Germinal center (tissue), 1 donor: ENCODE measurements around the gene WDR62.

ENCODE experiments used
- DNase-seq: peaks from one replicate; pipeline ENCODE4 v3.0.0; 2012; ENCODE audit warnings: mixed read lengths, low spot score

WDR62 gene

DNA sequence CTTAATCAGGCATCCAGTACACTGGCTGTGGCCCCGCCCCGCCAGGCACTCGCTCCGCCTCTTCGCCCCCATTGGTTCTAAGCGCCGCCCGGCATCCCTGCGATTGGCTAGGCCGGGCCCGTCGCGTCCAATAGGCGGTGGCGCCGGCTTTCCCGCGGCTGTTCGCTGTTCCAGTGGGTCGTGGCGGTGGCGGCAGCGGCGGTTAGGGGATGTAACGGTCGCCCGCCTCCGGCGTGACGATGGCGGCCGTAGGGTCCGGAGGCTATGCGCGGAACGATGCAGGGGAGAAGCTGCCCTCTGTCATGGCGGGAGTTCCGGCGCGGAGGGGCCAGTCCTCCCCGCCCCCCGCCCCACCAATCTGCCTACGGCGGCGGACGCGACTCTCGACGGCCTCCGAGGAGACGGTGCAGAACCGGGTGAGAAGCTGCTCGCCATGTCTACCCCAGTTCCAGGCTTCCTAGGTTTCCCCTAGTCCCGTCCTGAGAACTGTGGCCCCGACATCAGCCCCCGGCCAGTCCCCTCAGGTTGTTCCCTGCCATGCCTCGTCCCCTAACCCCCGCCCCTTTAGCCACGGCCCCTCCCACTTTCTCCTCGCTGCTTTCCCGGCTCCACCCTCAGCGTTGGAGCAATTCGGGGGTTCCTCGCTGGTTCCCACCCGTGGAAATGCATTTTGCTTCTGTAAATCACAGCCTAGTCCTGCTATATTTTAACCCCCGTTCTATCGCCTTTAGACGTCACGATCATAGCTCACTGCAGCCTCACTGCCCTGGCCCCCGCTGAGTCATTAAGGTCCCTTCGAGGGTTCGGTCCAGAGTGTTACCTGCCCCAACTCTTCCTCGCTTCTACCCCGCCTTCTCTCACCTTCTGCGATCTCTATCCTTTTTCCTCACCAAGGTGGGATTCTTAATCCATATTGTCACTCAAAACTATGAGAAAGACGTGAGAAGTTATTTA lies at the start of gene WDR62:
WDR62 (plus strand) TSS at position 165 of the 954 bp plus-strand sequence; CDS start at position 240, 75 bp downstream.
- peak; percentile 99 for DNase-seq

DNA sequence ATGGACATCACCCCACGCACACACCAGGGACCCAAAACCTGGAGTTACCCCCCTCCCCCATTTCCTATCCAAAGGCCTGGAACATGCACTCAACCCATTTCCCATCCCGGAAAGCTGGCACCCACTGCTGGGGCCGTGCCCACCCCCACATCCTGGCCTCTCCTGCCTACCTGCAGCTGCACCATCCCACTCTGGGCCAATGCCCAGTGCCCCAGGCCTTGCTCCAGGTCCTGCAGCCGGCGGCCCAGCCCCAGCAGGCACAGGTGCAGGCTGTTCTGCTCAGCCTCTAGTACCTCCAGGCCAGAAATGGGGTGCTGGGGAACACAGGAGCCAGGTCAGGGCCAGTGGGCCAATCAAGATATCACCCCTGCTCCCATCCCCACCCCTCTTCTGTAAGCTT lies 47.7 kb upstream of the WDR62 start:
- no peak for DNase-seq

DNA sequence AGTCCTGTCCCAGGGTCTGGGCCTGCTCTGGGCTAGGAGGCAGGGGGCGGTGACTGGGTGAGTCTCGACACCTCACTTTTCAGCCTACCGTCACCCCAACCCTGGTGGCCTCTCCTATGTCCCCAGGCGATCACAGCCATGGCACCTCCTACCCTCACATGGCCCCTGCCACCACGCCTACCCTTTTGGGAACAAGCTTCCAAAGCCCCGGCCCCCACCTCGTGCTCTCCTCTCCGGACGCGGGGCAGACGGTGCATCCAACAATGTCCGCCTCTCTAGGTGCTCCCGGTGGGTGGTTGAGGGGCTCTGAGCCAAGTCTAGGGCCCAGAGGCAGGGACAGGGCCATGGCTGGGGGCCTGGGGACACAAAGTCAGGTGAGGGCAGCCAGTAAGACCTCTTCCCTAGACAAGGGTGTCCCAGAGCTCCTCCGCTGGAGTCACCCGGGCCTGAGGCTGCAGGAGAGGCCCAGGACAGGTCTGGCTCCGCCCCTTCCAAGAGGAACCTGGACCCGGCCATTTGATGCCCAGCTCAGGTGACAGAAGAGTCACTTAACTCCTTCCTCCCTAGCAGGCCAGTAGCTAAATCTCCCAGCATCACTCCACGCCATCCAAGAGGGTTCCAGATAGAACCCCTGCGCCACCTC lies 46.2 kb upstream of the WDR62 start, which contains the start of gene SYNE4:
SYNE4 (minus strand) TSS at position 478 of the 643 bp plus-strand sequence; CDS start at position 346, 132 bp downstream.
- DNase-seq, result no peak

DNA sequence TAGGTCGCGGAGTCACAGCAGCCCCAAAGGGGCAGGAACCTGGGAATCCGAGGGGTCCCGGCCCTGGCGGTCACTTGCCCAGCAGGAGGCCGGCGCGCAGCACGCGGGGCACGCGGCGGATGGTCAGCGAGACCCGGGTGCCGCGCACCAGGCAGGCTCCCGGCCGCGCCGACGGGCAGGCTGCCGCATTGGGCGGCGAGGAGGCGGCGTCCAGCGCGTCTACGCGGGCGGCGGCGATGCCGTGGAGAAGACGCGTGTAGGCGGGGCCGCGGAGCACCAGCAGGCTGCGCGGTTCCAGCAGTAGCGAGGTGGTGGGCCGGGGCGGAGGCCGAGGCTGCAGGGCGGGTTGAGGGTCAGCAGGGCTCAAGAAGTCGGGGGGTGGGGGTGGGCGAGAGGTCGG lies 45.5 kb upstream of the WDR62 start:
- DNase-seq, result peak; percentile 51

DNA sequence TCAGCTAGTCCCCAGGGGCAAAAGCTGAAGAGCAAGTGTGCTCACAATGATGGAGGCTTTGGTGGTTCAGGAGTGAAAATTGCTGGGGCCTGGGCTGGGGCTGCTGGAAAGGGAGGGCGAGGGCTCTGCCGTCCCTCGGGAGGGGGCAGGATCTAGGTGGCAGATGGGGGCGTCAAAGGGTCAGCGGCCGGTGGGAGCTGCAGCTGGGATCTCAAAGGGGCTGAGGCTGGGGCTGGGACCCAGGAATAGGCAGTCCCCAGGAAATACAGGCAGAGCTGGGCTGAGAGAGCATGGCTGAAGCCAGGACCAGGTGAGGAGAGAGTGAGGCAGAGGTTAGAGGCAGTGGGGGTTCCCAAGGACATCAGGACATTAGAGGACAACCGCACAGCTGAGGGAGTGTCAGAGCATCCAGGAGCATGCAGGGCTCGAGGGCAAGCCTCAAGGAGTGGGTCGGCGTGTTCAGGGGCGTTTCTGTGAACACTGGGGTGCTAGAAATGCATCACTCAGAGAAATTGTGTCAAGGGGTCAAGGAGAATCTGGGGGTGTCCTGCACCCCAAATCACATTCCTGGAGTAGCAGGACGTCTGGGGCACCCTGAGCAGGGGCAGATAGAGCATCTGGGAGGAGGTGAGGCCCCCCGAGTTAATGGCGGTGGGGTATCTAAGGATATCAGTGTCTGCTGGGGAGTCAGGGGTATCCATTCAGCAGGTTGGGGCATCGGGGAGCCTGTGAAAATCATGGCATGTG lies 44.9 kb upstream of the WDR62 start:
- DNase-seq, result no peak

DNA sequence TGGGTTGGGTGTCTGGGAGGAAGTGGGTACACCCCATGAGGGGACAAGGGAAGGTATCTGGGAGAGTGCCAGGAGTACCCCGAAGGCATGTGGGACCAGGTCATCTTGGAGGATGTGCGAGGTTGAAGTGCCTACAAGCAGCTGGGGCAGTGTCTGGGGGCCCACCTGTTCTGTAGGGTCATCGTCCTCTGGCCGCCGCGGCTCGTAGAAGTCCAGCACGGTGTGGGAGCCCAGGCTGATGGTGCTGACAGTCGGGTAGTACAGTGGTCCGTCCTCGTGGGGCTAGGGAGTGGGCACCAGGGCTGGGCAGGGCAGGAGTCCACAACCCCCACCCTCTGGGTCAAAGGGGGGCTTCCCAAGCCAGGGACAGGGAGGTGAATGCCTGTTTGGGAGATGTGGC lies 44.3 kb upstream of the WDR62 start:
- DNase-seq, result no peak

DNA sequence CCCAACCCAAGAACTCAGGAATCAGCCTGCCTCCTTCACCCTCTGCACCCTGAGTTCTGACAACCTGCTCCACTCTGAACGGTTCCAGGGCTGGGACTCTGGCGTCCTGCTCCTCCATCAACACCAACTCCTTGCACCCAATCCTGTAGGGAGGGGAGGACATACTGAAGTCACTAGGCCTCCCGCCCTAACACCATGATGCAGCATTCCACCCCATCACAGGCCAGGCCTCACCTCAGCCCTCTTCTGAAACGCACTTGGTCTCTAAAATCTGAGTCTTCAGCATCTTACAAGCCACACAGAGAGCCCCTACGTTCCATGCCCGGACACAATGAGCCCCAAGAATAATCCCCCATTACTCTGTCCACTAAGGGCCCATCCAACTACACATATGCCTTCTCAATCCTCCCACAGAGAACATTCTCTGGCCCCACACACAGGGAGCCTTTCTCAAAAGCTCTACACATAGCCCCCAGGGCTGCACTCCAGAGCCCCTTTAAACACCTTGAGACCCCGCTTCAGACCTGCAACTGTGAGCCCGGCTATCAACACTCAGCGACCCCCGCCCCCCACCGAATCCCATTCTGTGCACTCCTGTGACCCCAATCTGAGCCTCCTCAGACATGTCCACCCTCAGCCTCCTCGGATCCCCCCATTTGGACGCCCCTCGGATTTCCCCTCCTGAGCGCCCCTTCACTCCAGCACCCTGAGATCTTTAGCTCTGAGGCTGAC lies 41.3 kb upstream of the WDR62 start:
- no peak for DNase-seq

DNA sequence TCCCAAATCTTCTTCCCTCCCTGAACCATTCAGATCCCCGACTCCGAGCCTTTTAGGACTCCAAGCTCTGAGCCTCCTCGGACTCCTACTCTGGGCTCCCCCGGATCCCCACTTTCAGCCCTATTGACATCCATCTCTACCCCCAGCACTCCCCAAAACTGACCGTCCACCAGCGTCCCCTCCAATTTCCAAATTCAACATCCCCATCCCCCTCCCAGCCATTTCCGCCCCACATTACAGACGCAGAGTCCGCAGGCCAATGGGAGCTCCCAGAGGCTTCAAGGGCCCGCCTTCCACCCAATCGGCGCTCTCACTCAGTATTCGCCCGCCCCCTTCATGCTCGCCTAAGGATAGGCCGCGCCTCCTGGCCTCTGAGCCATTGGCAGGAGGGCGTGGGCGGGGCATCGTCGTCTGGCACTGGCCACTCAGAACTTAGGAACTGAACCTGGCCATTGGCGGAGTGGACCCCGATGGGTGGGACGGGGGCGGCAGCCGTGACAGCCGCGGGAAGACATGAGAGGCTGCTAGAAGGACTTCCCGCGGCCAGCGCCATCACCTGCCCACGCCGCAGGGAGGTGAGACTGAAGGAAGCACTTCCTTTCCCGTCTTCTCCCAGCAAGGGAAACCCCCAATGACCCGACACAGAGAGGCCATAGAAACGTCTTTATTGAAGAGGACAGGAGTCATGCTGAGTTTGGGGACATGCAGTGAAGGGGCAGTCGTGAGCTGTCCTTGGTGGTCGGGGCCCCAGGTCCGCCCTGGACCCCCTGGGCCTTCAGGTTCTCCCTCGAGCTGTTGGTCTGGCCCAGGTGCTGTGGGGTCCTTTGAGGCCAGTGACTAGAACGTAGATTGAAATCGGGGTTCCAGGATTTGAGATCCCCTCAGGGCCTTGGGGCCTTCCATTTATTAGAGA lies 40.4 kb upstream of the WDR62 start, which contains the start of gene ALKBH6:
ALKBH6 (minus strand) TSS at position 202 of the 913 bp plus-strand sequence. CDS start 816 bp downstream, outside the sequence.
- peak; percentile 99 for DNase-seq

DNA sequence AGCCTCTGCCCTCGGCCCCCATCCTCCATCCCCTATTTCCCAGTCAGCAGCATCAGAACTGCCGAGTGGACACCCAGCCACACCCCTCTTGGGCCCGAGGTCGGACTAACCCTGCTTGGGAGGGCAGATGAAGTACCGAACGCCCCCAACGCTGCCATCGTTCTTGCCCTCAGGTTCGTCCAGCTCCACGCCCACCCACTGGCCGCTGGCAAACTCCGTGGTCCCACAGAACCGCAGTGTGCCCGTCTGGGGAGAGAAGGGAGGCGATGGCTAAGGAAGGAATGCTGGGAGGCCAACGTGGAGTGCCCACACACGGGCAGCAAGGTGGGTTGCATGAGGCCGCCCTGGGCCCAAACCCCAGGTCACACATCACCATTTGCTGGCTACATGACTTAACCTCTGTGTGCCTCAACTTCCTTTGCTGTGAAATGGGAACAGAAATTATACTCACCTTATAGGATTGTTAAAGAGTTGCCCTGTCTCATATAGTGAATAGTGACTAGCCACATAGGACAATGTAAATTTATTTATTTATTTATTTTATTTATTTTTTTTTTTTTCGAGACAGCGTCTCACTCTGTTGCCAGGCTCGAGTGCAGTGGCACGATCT lies 35.5 kb upstream of the WDR62 start:
- no peak for DNase-seq

DNA sequence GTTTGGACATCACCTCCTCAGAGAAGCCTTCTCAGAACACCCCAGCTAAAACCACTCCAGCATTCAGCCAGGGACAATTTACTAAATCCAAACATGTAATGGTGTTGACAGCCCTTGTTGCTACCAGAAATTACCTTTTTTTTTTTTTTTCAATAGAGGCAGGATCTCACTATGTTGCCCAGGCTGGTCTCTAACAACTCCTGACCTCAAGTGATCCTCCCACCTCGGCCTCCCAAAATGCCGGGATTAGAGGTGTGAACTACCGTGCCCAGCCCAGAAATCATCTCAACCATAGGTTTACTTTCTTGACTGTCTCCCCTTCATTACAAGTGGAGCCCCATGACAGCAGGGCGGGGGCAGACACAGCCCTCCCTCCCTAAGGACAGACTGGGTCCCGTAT lies 31.3 kb upstream of the WDR62 start:
- no peak for DNase-seq

DNA sequence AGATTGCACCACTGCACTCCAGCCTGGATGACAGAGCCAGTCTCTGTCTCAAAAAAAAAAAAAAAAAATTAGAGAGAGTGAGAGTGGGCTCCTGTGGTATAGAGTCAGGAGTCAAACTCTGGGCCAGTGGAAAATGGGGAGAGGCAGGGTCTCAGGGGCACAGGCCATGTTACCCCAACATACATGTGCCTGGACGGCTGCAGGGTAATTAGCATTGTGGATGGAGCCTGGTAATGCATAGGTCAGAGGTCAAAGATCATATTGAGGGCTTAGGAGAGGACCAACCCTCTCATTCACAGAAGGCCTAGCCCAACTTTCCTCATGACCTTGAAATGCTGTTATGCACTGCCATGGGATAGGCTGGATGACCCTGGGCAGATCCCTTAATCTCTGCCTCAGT lies 29.2 kb upstream of the WDR62 start:
- no peak for DNase-seq

DNA sequence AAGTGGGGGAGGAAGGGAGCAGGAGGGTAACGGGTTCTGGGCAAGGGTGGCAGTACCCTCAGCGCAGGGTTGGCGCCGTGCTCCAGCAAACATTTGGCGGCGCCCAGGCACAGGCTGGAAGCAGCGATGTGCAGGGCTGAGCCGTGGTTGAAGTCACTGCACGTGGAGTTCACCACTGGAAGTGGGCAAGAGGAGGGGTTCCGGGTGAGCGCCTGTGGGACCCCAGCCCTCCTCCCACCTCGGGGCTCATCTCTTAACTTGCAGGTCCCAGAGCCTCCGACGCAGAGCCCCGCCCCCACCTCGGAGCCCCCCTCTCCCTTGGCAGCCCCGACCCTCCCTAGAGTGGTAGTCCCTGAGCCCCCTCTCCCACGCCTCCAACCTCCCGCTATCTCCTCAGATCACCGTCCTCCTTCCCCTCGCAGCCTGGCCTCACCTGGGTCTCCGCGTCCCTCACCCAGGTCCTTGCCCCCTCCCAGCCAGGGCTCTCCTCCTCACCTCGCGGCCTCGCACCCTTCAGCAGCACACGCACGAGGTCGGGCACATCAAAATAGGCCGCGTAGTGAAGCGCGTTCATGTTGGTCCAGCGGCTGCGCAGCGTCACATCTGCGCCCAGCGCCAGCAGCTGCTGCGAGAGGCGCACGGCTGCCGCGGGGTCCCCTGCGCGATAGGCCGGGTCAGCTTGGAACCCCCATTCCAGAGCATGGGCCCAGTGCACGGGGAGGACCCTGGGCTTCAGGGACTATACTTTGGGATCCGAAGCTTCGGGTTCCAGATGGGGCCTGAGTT lies 28.4 kb upstream of the WDR62 start:
- no peak for DNase-seq

DNA sequence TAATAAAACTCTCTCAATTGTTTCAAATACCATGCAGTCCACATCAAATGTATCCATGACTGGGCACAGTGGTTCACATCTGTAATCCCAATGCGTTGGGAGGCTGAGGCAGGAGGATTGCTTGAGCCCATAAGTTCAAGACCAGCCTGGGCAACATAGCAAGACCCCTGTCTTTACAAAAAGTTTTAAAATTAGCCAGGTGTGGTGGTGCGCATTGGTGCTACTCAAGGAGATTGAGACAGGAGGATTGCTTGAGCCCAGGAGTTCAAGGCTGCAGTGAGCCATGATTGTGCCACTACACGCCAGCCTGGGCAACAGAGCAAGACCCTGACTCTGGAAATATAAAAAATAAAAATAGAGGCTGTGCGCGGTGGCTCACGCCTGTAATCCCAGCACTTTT lies 27.0 kb upstream of the WDR62 start:
- DNase-seq, result no peak

DNA sequence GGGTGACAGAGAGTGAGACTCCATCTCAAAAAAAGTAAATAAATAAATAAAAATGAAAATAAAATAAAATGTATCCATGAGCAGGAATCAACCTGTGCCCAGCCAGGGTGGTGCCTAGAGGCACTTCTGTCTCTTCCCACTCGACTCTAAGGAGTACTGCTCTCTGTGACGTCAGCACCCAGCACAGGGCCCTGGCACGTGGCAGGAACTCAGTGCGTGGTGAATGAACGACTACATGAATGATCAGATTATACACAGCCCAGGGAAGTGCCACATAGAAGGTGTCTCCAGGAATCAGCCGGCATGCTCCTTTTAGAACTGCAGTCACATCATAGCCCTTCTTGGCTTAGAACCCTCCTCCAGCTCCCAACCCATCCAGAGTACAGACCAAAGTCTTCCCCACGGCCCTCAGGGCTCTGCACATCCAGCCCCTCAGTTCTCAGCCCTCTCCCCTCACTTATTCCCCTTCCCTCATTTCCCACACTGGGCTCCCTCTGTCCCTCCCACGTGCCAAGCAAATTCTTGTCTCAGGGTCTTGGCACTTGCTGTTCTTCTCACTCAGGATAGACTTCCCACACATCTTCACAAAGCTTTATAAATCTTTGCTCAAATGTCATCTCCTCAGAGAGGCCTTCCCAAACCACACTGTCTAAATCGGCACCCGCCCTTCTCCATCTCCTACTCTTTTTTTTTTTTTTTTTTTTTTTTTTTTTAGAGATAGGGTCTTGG lies 26.2 kb upstream of the WDR62 start:
- no peak for DNase-seq

DNA sequence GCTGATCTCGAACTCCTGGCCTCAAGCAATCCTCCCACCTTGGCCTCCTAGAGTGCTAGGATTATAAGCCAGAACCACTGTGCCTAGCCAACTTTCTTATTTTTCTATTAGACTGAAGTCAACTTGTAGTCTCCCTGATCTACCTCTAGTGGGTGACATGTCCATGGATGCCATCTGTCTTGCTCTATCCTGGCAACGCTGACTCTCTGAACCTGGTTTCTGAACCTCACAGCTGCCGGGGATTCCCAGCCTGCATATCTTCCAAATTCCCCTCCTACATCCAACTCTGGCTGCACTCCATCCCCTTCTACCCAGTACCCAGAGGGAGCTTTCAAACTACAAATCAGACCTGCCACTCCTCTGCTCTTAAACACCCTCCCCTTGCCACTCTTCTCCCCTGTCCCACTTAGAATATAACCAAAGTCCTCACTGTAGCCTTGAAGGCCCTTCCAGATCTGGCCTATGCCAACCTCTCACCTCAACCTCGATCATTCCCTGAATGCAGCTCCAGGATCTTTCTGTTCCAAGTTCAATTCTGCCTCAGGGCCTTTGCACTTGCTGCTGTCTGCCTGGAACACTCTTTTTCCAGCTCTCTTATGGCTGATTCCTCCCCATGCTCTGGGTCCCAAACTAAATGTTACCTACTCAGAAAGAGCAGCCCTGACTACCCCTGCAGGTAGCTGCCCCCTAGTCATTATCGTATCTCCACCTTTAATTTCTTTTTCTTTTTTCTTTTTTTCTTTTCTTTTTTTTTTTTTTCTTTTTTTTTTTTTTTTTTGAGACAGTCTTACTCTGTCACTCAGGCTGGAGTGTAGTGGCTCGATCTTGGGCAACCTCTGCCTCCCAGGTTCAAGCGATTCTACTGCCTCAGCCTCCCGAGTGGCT lies 24.2 kb upstream of the WDR62 start:
- no peak for DNase-seq

DNA sequence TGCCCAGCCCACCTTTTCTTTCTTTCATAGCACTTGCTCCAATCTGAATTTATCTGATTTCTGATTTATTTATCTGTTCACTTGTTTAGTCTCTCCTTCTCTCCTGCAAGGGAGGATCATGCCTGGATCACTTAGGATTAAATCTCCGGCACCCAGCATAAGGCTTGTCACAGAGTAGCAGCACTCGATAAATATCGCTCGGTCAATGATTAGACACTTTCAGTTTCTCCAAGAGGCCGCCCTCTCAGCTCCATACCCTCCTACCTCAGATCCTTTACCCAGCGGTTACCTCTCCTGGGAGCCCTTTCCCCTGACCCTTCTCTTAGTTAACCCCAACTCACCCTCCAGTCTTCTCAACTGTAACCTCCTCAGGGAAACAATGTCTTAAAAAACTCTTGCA lies 23.4 kb upstream of the WDR62 start:
- DNase-seq, result no peak

DNA sequence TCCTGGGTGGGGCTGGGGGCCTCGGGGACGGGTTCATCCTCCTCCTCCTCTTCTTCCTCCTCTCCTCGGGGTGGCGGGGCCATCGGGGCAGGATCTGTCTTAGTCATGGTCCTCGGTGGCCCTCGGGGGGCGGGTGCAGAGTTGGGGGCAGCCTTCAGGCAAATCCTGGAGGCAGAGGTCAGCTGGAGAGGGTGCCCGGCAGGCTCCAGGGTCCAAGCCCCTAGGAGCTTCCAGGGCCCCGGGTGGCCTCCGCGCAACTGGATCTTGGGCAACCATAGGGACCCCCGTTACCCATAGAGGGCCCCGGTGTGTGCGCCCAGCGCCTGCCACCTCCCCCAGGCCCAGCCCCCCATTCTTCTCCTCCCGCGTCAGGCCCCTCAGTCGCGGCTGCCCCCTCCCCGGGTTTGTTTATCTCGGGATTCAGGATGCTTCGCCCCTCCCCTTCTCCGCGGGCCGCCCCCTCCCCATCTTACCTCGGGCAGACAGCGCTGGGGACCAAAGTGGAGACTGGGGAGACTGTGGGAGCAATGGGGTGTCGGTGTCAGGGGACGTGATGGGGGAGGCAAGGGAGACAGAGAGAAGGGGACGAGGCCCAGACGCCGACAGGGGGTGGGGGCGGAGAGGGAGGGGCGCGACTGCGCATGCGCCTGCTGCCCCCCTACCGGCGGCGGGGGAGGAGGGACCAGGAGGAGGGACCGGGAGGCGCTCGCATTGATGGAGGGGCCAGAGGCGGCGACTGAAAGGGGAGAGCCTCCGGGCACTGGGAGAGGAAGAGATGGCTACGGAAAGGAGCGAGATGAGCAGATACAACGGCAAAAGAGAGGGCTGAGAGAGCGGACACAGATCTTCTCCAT lies 22.2 kb upstream of the WDR62 start, which contains the start of gene CLIP3:
CLIP3 (minus strand) TSS at position 623 of the 854 bp plus-strand sequence; CDS start at position 107, 516 bp downstream.
- DNase-seq, result peak; percentile 83
